HepG2 (cell line): ENCODE results near the gene HMGCLL1. TPM values are rescaled to one million over a fixed set of nuclear protein-coding genes. Genes with fewer than 3 reads are reported as not detected.

ENCODE experiments used
- ATAC-seq: fragments of 200-7000 bp; cut with Tn5 transposase; 3 replicates; pipeline ENCODE4 v1.9.1; 2020; ENCODE audit warnings: mild to moderate bottlenecking, moderate library complexity
- BruUV-seq: library from RNA; stranded (reverse); fragments of 400-500 nt; replicated peaks from 2 replicates; lab custom pipeline; 2021; lab: Mats Ljungman, UMichigan
- CTCF ChIA-PET: fragments of 300-600 bp; formaldehyde crosslinking; extraction: SDS; loops from one replicate; lab custom pipeline; 2021; ENCODE audit warnings: low total read pairs, inconsistent platforms, low intra/inter-chr PET ratio; lab: Yijun Ruan, JAX
- POLR2A ChIA-PET: fragments of 350-600 bp; sonication (Branson Sonifier 250); formaldehyde crosslinking; loops from one replicate; lab custom pipeline; 2020; ENCODE audit warnings: antibody characterized with exemption, inconsistent platforms; lab: Yijun Ruan, JAX
- DNase-seq: peaks from one replicate; pipeline ENCODE4 v3.0.0-alpha.2; 2015; ENCODE audit warnings: low spot score
- FAIRE-seq: peaks from 3 replicates; lab custom pipeline; 2011; peaks lifted over from hg19 to GRCh38; lab: Jason Lieb, UNC
- H2AFZ ChIP-seq: one replicate; pipeline ENCODE4 v1.6.1; 2011; ENCODE audit warnings: low read length, inconsistent platforms
- H3K27ac ChIP-seq: fragments of 300-600 bp; 3 replicates; pipeline ENCODE4 v1.8.0; 2011; ENCODE audit warnings: mixed run types, mild to moderate bottlenecking, mixed read lengths, low read length, inconsistent platforms; ENCODE audit not compliant: insufficient read depth; ENCODE audit errors: extremely low read length
- H3K27me3 ChIP-seq, 2 experiments: fragments of 200-600 bp in 1 of 2; 2 replicates in 1 of 2; 3 replicates in 1 of 2; pipeline versions ENCODE4 v1.6.0 to v1.8.0; 2011; ENCODE audit warnings: low read length in 2 of 2, mild to moderate bottlenecking in 2 of 2, moderate library complexity in 2 of 2, inconsistent platforms in 1 of 2; ENCODE audit not compliant: insufficient read depth in 2 of 2, control insufficient read depth in 1 of 2
- H3K36me3 ChIP-seq, 2 experiments: fragments of 200-600 bp in 1 of 2; replicated peaks in 1 of 2; 2 replicates in 1 of 2; 3 replicates in 1 of 2; pipeline versions ENCODE4 v1.5.1 to v1.8.0; 2011; ENCODE audit warnings: low read length in 2 of 2, inconsistent platforms in 1 of 2; ENCODE audit not compliant: insufficient read depth in 2 of 2, control insufficient read depth in 1 of 2
- H3K4me1 ChIP-seq: 2 replicates; pipeline ENCODE4 v1.5.1; 2012; ENCODE audit warnings: low read length, inconsistent platforms; ENCODE audit not compliant: insufficient read depth
- H3K4me2 ChIP-seq: 2 replicates; pipeline ENCODE4 v1.6.0; 2011; ENCODE audit warnings: low read depth, low read length, inconsistent platforms
- H3K4me3 ChIP-seq, 3 experiments: fragments of 200-600 bp in 1 of 3; sonication (generic), shearing (Covaris generic) in 1 of 3; replicated peaks in 1 of 3; 2 replicates each; pipeline ENCODE4 v1.5.1; 2011 to 2016; ENCODE audit warnings: low read length in 3 of 3, inconsistent platforms in 2 of 3, low read depth in 2 of 3, mild to moderate bottlenecking in 2 of 3, control low read depth in 1 of 3, mixed read lengths in 1 of 3; ENCODE audit not compliant: insufficient read depth in 1 of 3
- H3K79me2 ChIP-seq: one replicate; pipeline ENCODE4 v1.6.1; 2011; ENCODE audit warnings: low read length, inconsistent platforms; ENCODE audit not compliant: insufficient read depth
- H3K9ac ChIP-seq: 2 replicates; pipeline ENCODE4 v1.6.0; 2011; ENCODE audit warnings: mild to moderate bottlenecking, low read depth, low read length, inconsistent platforms; ENCODE audit not compliant: insufficient read depth
- H3K9me3 ChIP-seq: 2 replicates; pipeline ENCODE4 v1.5.1; 2012; ENCODE audit warnings: mild to moderate bottlenecking, low read length
- H4K20me1 ChIP-seq: 2 replicates; pipeline ENCODE4 v1.6.0; 2011; ENCODE audit warnings: inconsistent platforms, mild to moderate bottlenecking, low read length, moderate library complexity; ENCODE audit not compliant: insufficient read depth
- HNRNPL ChIP-seq: fragments of 200-400 bp; formaldehyde crosslinking; IDR thresholded peaks from 2 replicates; pipeline ENCODE4 v1.6.1; 2017; ENCODE audit warnings: mild to moderate bottlenecking, low read depth, low read length
- KAT7 ChIP-seq: IDR thresholded peaks from 2 replicates; pipeline ENCODE4 v1.6.1; 2018; ENCODE audit warnings: borderline replicate concordance, missing compliant biosample characterization
- RBFOX2 ChIP-seq: fragments of 200-400 bp; formaldehyde crosslinking; IDR thresholded peaks from 2 replicates; pipeline ENCODE4 v1.6.1; 2017; ENCODE audit warnings: low read depth, mild to moderate bottlenecking, low read length
- RELA ChIP-seq: sonication (generic); formaldehyde crosslinking; IDR thresholded peaks from 2 replicates; pipeline ENCODE4 v1.4.0; 2020; ENCODE audit warnings: missing genetic modification reagents
- SMARCE1 ChIP-seq: fragments of 450-650 bp; IDR thresholded peaks from 2 replicates; pipeline ENCODE4 v1.6.1; 2017; ENCODE audit warnings: borderline replicate concordance
- SRSF9 ChIP-seq: fragments of 200-400 bp; formaldehyde crosslinking; IDR thresholded peaks from 2 replicates; pipeline ENCODE4 v1.6.1; 2018; ENCODE audit warnings: borderline replicate concordance, mild to moderate bottlenecking, low read depth, low read length; ENCODE audit not compliant: insufficient read depth, poor library complexity, severe bottlenecking
- TBL1XR1 ChIP-seq: fragments of 150-350 bp; IDR thresholded peaks from 2 replicates; pipeline ENCODE4 v1.6.1; 2014; ENCODE audit warnings: borderline replicate concordance, low read length; ENCODE audit not compliant: partially characterized antibody
- ZNF121 ChIP-seq: sonication (generic); formaldehyde crosslinking; IDR thresholded peaks from 2 replicates; pipeline ENCODE4 v1.5.0; 2020; ENCODE audit warnings: mild to moderate bottlenecking, missing genetic modification reagents
- ZNF232 ChIP-seq: sonication (generic); formaldehyde crosslinking; IDR thresholded peaks from 2 replicates; pipeline ENCODE4 v1.4.0; 2020; ENCODE audit warnings: missing genetic modification reagents, borderline replicate concordance
- ZNF331 ChIP-seq: sonication (generic); formaldehyde crosslinking; IDR thresholded peaks from 2 replicates; pipeline ENCODE4 v1.4.0; 2020; ENCODE audit warnings: missing genetic modification reagents
- WGBS: methylation state at CpG from one replicate; pipeline ENCODE4 v1.1.6; 2017; ENCODE audit warnings: low lambda C conversion rate; 5-methylcytosine and 5-hydroxymethylcytosine counted together
- in situ Hi-C: cut with HindIII; loops from 2 replicates; pipeline ENCODE4 v1.10.0; 2017; ENCODE audit warnings: low pct_unique_long_range_greater_than_20kb; ENCODE audit not compliant: extremely low pct_ligation_motif_present
- intact Hi-C: fragments of 100-400 bp; cut with micrococcal nuclease; formaldehyde crosslinking; loops from one replicate; pipeline ENCODE4 v1.10.0; 2022; ENCODE audit not compliant: unreplicated experiment
- polyA plus RNA-seq, 8 experiments: library from polyadenylated mRNA; depleted of rRNA in 3 of 8; stranded (reverse) in 7 of 8; unstranded in 1 of 8; fragments of >200 nt; fragmentation: Illumina TruSeq in 4 of 8; extraction: Trizol in 4 of 8; gene quantifications; 2 replicates each; pipeline versions ENCODE4 v1.2.1 to v1.2.3, GENCODE V29; 2011 to 2016; ENCODE audit warnings: low read depth in 4 of 8, missing spikeins in 1 of 8, mixed read lengths in 1 of 8; ENCODE audit not compliant: insufficient read depth in 1 of 8
- total RNA-seq, 5 experiments: library from RNA; depleted of rRNA; stranded (reverse); fragments of >200 nt; fragmentation: Illumina TruSeq; extraction: Trizol; gene quantifications; 2 replicates each; pipeline ENCODE4 v1.2.3, GENCODE V29; 2016; ENCODE audit warnings: low read depth in 1 of 5
- TF ChIP-seq, protein P1 (sequence below): sonication (generic); formaldehyde crosslinking; IDR thresholded peaks from 2 replicates; pipeline ENCODE4 v1.4.0; 2020; ENCODE audit warnings: missing genetic modification reagents
- TF ChIP-seq, protein P2 (sequence below): sonication (generic); formaldehyde crosslinking; IDR thresholded peaks from 2 replicates; pipeline ENCODE4 v1.8.0; 2022; ENCODE audit warnings: missing genetic modification reagents, mild to moderate bottlenecking, moderate library complexity, borderline replicate concordance
- TF ChIP-seq, protein P3 (sequence below): sonication (generic); formaldehyde crosslinking; IDR thresholded peaks from 2 replicates; pipeline ENCODE4 v1.5.0; 2020; ENCODE audit warnings: mild to moderate bottlenecking, missing genetic modification reagents
- TF ChIP-seq, protein P4 (sequence below): sonication (generic); formaldehyde crosslinking; IDR thresholded peaks from 2 replicates; pipeline ENCODE4 v1.5.0; 2020; ENCODE audit warnings: missing genetic modification reagents

Gene HMGCLL1
- total and polyA plus RNA-seq, 2 of the 13 experiments (the other 11 are each of a cell fraction or from before 2014, with no cell fraction given), result not detected

DNA sequence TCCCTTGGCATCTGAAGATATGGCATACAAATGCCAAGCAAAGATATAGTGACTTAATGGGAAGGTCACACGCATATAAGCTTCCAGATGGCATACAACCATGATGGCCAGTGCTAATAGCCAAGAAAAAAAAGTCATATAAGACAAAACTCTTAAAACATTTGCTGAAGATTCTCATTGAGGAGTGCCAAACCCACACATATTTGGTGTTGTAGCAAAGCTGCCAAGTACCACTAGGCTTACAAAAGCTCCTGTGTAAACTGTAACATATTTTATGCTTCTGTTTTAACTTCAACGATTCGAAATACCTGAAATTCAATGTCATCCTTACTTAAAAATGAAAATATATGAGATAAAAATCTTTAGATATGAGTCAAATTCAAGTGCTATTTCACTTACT lies 123.0 kb downstream of the HMGCLL1 start (continued):
- TF ChIP-seq, protein P1, sequence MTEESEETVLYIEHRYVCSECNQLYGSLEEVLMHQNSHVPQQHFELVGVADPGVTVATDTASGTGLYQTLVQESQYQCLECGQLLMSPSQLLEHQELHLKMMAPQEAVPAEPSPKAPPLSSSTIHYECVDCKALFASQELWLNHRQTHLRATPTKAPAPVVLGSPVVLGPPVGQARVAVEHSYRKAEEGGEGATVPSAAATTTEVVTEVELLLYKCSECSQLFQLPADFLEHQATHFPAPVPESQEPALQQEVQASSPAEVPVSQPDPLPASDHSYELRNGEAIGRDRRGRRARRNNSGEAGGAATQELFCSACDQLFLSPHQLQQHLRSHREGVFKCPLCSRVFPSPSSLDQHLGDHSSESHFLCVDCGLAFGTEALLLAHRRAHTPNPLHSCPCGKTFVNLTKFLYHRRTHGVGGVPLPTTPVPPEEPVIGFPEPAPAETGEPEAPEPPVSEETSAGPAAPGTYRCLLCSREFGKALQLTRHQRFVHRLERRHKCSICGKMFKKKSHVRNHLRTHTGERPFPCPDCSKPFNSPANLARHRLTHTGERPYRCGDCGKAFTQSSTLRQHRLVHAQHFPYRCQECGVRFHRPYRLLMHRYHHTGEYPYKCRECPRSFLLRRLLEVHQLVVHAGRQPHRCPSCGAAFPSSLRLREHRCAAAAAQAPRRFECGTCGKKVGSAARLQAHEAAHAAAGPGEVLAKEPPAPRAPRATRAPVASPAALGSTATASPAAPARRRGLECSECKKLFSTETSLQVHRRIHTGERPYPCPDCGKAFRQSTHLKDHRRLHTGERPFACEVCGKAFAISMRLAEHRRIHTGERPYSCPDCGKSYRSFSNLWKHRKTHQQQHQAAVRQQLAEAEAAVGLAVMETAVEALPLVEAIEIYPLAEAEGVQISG (CRISPR knock-in tag), result no peak
- no peak for TF ChIP-seq RELA (CRISPR knock-in tag)

DNA sequence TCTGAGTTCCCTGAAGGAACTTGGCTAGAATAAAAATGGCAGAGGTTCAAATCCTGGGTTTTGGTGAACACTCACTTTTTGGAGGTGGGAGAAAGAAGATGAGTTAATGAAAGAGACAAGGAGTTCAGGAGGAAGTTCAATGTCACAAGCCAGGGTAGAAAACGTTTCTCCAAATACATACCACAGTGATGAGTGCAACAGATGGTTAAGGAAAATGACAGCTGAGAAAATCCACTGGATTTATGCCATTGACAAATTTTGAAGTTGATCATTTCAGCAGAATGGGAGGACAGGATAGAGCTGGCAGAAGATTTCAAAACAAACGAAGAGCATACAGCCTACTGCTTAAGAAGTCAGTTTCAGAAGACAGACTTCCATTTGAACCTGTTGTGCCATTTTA lies 129.0 kb downstream of the HMGCLL1 start:
- H3K9ac ChIP-seq, result no peak overlapping the region
- no peaks in the 10 kb centered on the region for H4K20me1 ChIP-seq
- in situ Hi-C loops (no loop called here), intact Hi-C loops (no loop called here)
- ATAC-seq (no peak), DNase-seq (no peak), FAIRE-seq (no peak)
- H3K36me3 ChIP-seq, result no peaks in the 10 kb centered on the region
- no peak overlapping the region for H2AFZ ChIP-seq
- ChIA-PET POLR2A (no interaction called here), CTCF (no interaction called here)
- no peaks in the 10 kb centered on the region for H3K79me2 ChIP-seq
- no peaks in the 10 kb centered on the region for H3K4me1 ChIP-seq
- H3K4me3 ChIP-seq, result no peak overlapping the region
- no TSS peak for BruUV-seq
- no peak overlapping the region for H3K27ac ChIP-seq
- 0% methylated on average over 2 of the region's 2 CpGs for WGBS
- no peaks in the 10 kb centered on the region for H3K9me3 ChIP-seq
- no peak overlapping the region for H3K4me2 ChIP-seq
- H3K27me3 ChIP-seq, result no peaks in the 10 kb centered on the region
- TF ChIP-seq ZNF331 (CRISPR knock-in tag) (no peak), TBL1XR1 (no peak), KAT7 (CRISPR knock-in tag) (no peak), HNRNPL (no peak), SRSF9 (no peak), ZNF121 (CRISPR knock-in tag) (no peak), RBFOX2 (no peak), ZNF232 (CRISPR knock-in tag) (no peak), SMARCE1 (no peak)
- TF ChIP-seq, protein P2, sequence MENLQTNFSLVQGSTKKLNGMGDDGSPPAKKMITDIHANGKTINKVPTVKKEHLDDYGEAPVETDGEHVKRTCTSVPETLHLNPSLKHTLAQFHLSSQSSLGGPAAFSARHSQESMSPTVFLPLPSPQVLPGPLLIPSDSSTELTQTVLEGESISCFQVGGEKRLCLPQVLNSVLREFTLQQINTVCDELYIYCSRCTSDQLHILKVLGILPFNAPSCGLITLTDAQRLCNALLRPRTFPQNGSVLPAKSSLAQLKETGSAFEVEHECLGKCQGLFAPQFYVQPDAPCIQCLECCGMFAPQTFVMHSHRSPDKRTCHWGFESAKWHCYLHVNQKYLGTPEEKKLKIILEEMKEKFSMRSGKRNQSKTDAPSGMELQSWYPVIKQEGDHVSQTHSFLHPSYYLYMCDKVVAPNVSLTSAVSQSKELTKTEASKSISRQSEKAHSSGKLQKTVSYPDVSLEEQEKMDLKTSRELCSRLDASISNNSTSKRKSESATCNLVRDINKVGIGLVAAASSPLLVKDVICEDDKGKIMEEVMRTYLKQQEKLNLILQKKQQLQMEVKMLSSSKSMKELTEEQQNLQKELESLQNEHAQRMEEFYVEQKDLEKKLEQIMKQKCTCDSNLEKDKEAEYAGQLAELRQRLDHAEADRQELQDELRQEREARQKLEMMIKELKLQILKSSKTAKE, result no peak
- TF ChIP-seq, protein P3, sequence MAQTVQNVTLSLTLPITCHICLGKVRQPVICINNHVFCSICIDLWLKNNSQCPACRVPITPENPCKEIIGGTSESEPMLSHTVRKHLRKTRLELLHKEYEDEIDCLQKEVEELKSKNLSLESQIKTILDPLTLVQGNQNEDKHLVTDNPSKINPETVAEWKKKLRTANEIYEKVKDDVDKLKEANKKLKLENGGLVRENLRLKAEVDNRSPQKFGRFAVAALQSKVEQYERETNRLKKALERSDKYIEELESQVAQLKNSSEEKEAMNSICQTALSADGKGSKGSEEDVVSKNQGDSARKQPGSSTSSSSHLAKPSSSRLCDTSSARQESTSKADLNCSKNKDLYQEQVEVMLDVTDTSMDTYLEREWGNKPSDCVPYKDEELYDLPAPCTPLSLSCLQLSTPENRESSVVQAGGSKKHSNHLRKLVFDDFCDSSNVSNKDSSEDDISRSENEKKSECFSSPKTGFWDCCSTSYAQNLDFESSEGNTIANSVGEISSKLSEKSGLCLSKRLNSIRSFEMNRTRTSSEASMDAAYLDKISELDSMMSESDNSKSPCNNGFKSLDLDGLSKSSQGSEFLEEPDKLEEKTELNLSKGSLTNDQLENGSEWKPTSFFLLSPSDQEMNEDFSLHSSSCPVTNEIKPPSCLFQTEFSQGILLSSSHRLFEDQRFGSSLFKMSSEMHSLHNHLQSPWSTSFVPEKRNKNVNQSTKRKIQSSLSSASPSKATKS (CRISPR knock-in tag), result no peak
- TF ChIP-seq, protein P4, sequence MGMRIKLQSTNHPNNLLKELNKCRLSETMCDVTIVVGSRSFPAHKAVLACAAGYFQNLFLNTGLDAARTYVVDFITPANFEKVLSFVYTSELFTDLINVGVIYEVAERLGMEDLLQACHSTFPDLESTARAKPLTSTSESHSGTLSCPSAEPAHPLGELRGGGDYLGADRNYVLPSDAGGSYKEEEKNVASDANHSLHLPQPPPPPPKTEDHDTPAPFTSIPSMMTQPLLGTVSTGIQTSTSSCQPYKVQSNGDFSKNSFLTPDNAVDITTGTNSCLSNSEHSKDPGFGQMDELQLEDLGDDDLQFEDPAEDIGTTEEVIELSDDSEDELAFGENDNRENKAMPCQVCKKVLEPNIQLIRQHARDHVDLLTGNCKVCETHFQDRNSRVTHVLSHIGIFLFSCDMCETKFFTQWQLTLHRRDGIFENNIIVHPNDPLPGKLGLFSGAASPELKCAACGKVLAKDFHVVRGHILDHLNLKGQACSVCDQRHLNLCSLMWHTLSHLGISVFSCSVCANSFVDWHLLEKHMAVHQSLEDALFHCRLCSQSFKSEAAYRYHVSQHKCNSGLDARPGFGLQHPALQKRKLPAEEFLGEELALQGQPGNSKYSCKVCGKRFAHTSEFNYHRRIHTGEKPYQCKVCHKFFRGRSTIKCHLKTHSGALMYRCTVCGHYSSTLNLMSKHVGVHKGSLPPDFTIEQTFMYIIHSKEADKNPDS (CRISPR knock-in tag), result no peak
